Embryonic facial prominence (tissue), 1 donor: ENCODE measurements around the gene ARHGAP21.

Experiments
- DNase-seq: peaks from one replicate; pipeline ENCODE4 v3.0.0-alpha.2; 2016; ENCODE audit errors: extremely low spot score

ARHGAP21 gene

GRCh38 chr10:24542314-24543270 is 181.1 kb downstream of the ARHGAP21 start:
- DNase-seq: no peak

GRCh38 chr10:24541239-24541753 is 182.4 kb downstream of the ARHGAP21 start:
- DNase-seq: no peak

- no peak for DNase-seq
These were observed 187.1 kb downstream of the ARHGAP21 start for GRCh38 chr10:24536636-24537035.

GRCh38 chr10:24533981-24534380 is 189.7 kb downstream of the ARHGAP21 start:
- DNase-seq: no peak
